ENCODE data around the gene PRICKLE1. TPM values are rescaled to one million over a fixed set of nuclear protein-coding genes. Genes with fewer than 3 reads are reported as not detected.
"Not testable (repeated sequence)": the region's sequence is repeated elsewhere in the genome, so short reads cannot be mapped to it uniquely, and the experiment has no call there.

Gene PRICKLE1
- total and polyA plus RNA-seq, 7 experiments from 2014 or later, result 0.10 to 1.2 (median 0.34) TPM; not detected in 4

DNA sequence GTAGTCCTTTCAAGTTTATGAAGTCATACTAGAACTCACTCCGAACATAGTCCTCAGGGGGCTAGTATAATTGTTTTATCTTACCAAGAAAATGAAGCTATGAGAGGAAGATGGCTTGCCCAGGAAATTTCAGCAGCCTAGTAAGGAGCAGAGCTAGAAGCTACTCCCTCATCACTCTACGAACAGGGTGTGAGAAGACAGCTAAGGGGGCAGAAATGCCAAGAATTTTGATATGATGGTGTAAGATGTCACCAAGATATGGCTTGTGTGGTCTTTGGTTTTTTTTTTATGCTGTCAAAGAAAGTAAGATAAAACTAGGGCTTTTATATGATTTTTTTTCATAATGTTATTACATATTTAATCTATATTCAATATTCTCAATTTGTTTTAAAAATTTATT is 47.6 kb downstream of the PRICKLE1 start:
- H3K27me3 Mint-ChIP-seq, result peaks cover 0 to 27% (median 16%) of the 10 kb centered on the region in 5 donors
- ATAC-seq (no peak), DNase-seq (no peak)
- no peak overlapping the region for H3K27ac Mint-ChIP-seq
- H3K27me3 ChIP-seq (ENCODE audit: control insufficient read depth in 2 of 2, insufficient read depth in 2 of 2, low read length in 2 of 2), result no peaks in the 10 kb centered on the region
- no peaks in the 10 kb centered on the region for H3K4me1 Mint-ChIP-seq
- no peak overlapping the region for H3K4me3 Mint-ChIP-seq
- no peak overlapping the region for H3K27ac ChIP-seq (ENCODE audit: low read depth, low read length)
- H3K36me3 ChIP-seq (ENCODE audit: control insufficient read depth in 2 of 3, insufficient read depth in 3 of 3, low read length in 3 of 3), result no peaks in the 10 kb centered on the region
- CTCF ChIA-PET, result no interaction called here
- H3K36me3 Mint-ChIP-seq, result no peaks in the 10 kb centered on the region
- no peaks in the 10 kb centered on the region for H3K9me3 ChIP-seq (ENCODE audit: control insufficient read depth in 2 of 3, low read length in 3 of 3)
- no peaks in the 10 kb centered on the region for H3K9me3 Mint-ChIP-seq
- H3K4me3 ChIP-seq (ENCODE audit: low read length), result no peak overlapping the region
- H3K4me1 ChIP-seq (ENCODE audit: control insufficient read depth in 2 of 2, insufficient read depth in 2 of 2, low read length in 2 of 2), result no peaks in the 10 kb centered on the region
- POLR2A ChIA-PET, result no interaction called here
- intact Hi-C loops (cut with micrococcal nuclease), result no loop called here

DNA sequence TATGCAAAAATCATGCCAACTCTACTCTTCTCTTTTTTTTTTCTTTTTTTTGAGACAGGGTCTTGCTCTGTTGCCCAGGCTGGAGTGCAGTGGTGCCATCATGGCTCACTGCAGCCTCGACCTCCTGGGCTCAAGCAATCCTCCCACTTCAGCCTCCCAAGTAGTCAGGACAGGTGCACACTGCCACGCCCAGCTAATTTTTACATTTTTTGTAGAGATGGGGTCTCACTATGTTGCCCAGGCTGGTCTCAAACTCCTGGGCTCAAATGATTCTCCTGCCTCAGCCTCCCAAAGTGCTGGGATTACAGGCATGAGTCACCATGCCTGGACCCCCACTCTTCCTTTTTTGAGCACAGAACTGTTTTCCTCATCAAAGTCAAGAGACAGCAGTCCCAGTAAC is 48.2 kb downstream of the PRICKLE1 start:
- DNase-seq; intact Hi-C loops (cut with micrococcal nuclease); H3K9me3 Mint-ChIP-seq; H3K27ac Mint-ChIP-seq; H3K27ac ChIP-seq (ENCODE audit: low read depth, low read length); H3K4me1 ChIP-seq (ENCODE audit: control insufficient read depth in 2 of 2, insufficient read depth in 2 of 2, low read length in 2 of 2); ATAC-seq; H3K4me3 Mint-ChIP-seq; H3K4me3 ChIP-seq (ENCODE audit: low read length); H3K36me3 Mint-ChIP-seq; H3K27me3 ChIP-seq (ENCODE audit: control insufficient read depth in 2 of 2, insufficient read depth in 2 of 2, low read length in 2 of 2); H3K9me3 ChIP-seq (ENCODE audit: control insufficient read depth in 2 of 3, low read length in 3 of 3); H3K4me1 Mint-ChIP-seq; CTCF ChIA-PET; H3K36me3 ChIP-seq (ENCODE audit: control insufficient read depth in 2 of 3, insufficient read depth in 3 of 3, low read length in 3 of 3); POLR2A ChIA-PET: not testable (repeated sequence)
- H3K27me3 Mint-ChIP-seq, result peaks cover 3 to 27% (median 22%) of the 10 kb centered on the region in 5 donors

- Mint-ChIP-seq H3K4me3 (no peak overlapping the region), H3K4me1 (no peaks in the 10 kb centered on the region), H3K27me3 (peaks cover 3 to 28% (median 20%) of the 10 kb centered on the region in 5 donors), H3K27ac (no peak overlapping the region), H3K9me3 (no peaks in the 10 kb centered on the region), H3K36me3 (no peaks in the 10 kb centered on the region)
- DNase-seq (no peak), ATAC-seq (no peak)
- Histone ChIP-seq H3K27ac (ENCODE audit: low read depth, low read length) (no peak overlapping the region), H3K9me3 (ENCODE audit: control insufficient read depth in 2 of 3, low read length in 3 of 3) (no peaks in the 10 kb centered on the region), H3K36me3 (ENCODE audit: control insufficient read depth in 2 of 3, insufficient read depth in 3 of 3, low read length in 3 of 3) (no peaks in the 10 kb centered on the region), H3K4me1 (ENCODE audit: control insufficient read depth in 2 of 2, insufficient read depth in 2 of 2, low read length in 2 of 2) (no peaks in the 10 kb centered on the region), H3K27me3 (ENCODE audit: control insufficient read depth in 2 of 2, insufficient read depth in 2 of 2, low read length in 2 of 2) (no peaks in the 10 kb centered on the region), H3K4me3 (ENCODE audit: low read length) (no peak overlapping the region)
- ChIA-PET POLR2A (no interaction called here), CTCF (no interaction called here)
- intact Hi-C loops (cut with micrococcal nuclease), result no loop called here
These were observed 49.9 kb downstream of the PRICKLE1 start for GRCh38 chr12:42539696-42540095.

- Histone ChIP-seq H3K9me3 (ENCODE audit: control insufficient read depth in 2 of 3, low read length in 3 of 3) (no peaks in the 10 kb centered on the region), H3K27ac (ENCODE audit: low read depth, low read length) (no peak overlapping the region), H3K4me1 (ENCODE audit: control insufficient read depth in 2 of 2, insufficient read depth in 2 of 2, low read length in 2 of 2) (no peaks in the 10 kb centered on the region), H3K4me3 (ENCODE audit: low read length) (no peak overlapping the region), H3K27me3 (ENCODE audit: control insufficient read depth in 2 of 2, insufficient read depth in 2 of 2, low read length in 2 of 2) (no peaks in the 10 kb centered on the region), H3K36me3 (ENCODE audit: control insufficient read depth in 2 of 3, insufficient read depth in 3 of 3, low read length in 3 of 3) (no peaks in the 10 kb centered on the region)
- H3K9me3 Mint-ChIP-seq, result no peaks in the 10 kb centered on the region
- DNase-seq (no peak), ATAC-seq (no peak)
- no peaks in the 10 kb centered on the region for H3K36me3 Mint-ChIP-seq
- intact Hi-C loops (cut with micrococcal nuclease), result no loop called here
- H3K27me3 Mint-ChIP-seq, result peaks cover 6 to 30% (median 17%) of the 10 kb centered on the region in 5 donors
- ChIA-PET POLR2A (no interaction called here), CTCF (no interaction called here)
- no peak overlapping the region for H3K27ac Mint-ChIP-seq
- no peaks in the 10 kb centered on the region for H3K4me1 Mint-ChIP-seq
- no peak overlapping the region for H3K4me3 Mint-ChIP-seq
These were observed 51.3 kb downstream of the PRICKLE1 start for GRCh38 chr12:42538203-42538602.

- ATAC-seq, result no peak
- H3K27ac ChIP-seq (ENCODE audit: low read depth, low read length), result no peak overlapping the region
- POLR2A ChIA-PET, result no interaction called here
- intact Hi-C loops (cut with micrococcal nuclease), result no loop called here
- H3K36me3 ChIP-seq (ENCODE audit: control insufficient read depth in 2 of 3, insufficient read depth in 3 of 3, low read length in 3 of 3), result no peaks in the 10 kb centered on the region
- no peak overlapping the region for H3K4me3 Mint-ChIP-seq
- no peaks in the 10 kb centered on the region for H3K9me3 Mint-ChIP-seq
- H3K9me3 ChIP-seq (ENCODE audit: control insufficient read depth in 2 of 3, low read length in 3 of 3), result no peaks in the 10 kb centered on the region
- CTCF ChIA-PET, result no interaction called here
- H3K27me3 Mint-ChIP-seq, result peaks cover 6 to 26% (median 20%) of the 10 kb centered on the region in 5 donors
- H3K36me3 Mint-ChIP-seq, result no peaks in the 10 kb centered on the region
- DNase-seq, result no peak
- H3K4me1 ChIP-seq (ENCODE audit: control insufficient read depth in 2 of 2, insufficient read depth in 2 of 2, low read length in 2 of 2), result no peaks in the 10 kb centered on the region
- H3K27me3 ChIP-seq (ENCODE audit: control insufficient read depth in 2 of 2, insufficient read depth in 2 of 2, low read length in 2 of 2), result no peaks in the 10 kb centered on the region
- H3K4me1 Mint-ChIP-seq, result no peaks in the 10 kb centered on the region
- H3K4me3 ChIP-seq (ENCODE audit: low read length), result no peak overlapping the region
- no peak overlapping the region for H3K27ac Mint-ChIP-seq
These were observed 55.2 kb downstream of the PRICKLE1 start for GRCh38 chr12:42534184-42534838.

- Histone ChIP-seq H3K4me3 (ENCODE audit: low read length) (no peak overlapping the region), H3K9me3 (ENCODE audit: control insufficient read depth in 2 of 3, low read length in 3 of 3) (no peaks in the 10 kb centered on the region), H3K27me3 (ENCODE audit: control insufficient read depth in 2 of 2, insufficient read depth in 2 of 2, low read length in 2 of 2) (no peaks in the 10 kb centered on the region), H3K4me1 (ENCODE audit: control insufficient read depth in 2 of 2, insufficient read depth in 2 of 2, low read length in 2 of 2) (no peaks in the 10 kb centered on the region), H3K27ac (ENCODE audit: low read depth, low read length) (no peak overlapping the region), H3K36me3 (ENCODE audit: control insufficient read depth in 2 of 3, insufficient read depth in 3 of 3, low read length in 3 of 3) (no peaks in the 10 kb centered on the region)
- peaks cover 0 to 1% (median 0%) of the 10 kb centered on the region in 11 donors for H3K9me3 Mint-ChIP-seq
- no peak overlapping the region for H3K4me3 Mint-ChIP-seq
- ChIA-PET POLR2A (no interaction called here), CTCF (interaction anchor here (0.6 kb wide), 1 partner anchor 1162 kb away, joined by 9 read pairs; no protein-coding TSS in a partner anchor)
- intact Hi-C loops (cut with micrococcal nuclease), result no loop called here
- no peak for ATAC-seq
- no peaks in the 10 kb centered on the region for H3K36me3 Mint-ChIP-seq
- no peaks in the 10 kb centered on the region for H3K4me1 Mint-ChIP-seq
- peaks cover 4 to 20% (median 9%) of the 10 kb centered on the region in 5 donors for H3K27me3 Mint-ChIP-seq
- no peak for DNase-seq
- H3K27ac Mint-ChIP-seq, result no peak overlapping the region
These were observed 59.3 kb downstream of the PRICKLE1 start for GRCh38 chr12:42530284-42530683.

- H3K27ac Mint-ChIP-seq, result no peak overlapping the region
- ChIA-PET CTCF (no interaction called here), POLR2A (no interaction called here)
- H3K36me3 ChIP-seq (ENCODE audit: control insufficient read depth in 2 of 3, insufficient read depth in 3 of 3, low read length in 3 of 3), result no peaks in the 10 kb centered on the region
- peaks cover 0 to 17% (median 5%) of the 10 kb centered on the region in 5 donors for H3K27me3 Mint-ChIP-seq
- ATAC-seq (no peak), DNase-seq (no peak)
- no peak overlapping the region for H3K4me3 Mint-ChIP-seq
- H3K4me3 ChIP-seq (ENCODE audit: low read length), result no peak overlapping the region
- no peak overlapping the region for H3K27ac ChIP-seq (ENCODE audit: low read depth, low read length)
- no peaks in the 10 kb centered on the region for H3K36me3 Mint-ChIP-seq
- H3K27me3 ChIP-seq (ENCODE audit: control insufficient read depth in 2 of 2, insufficient read depth in 2 of 2, low read length in 2 of 2), result no peaks in the 10 kb centered on the region
- H3K9me3 Mint-ChIP-seq, result peaks cover 0 to 1% (median 0%) of the 10 kb centered on the region in 11 donors
- no peaks in the 10 kb centered on the region for H3K9me3 ChIP-seq (ENCODE audit: control insufficient read depth in 2 of 3, low read length in 3 of 3)
- intact Hi-C loops (cut with micrococcal nuclease), result no loop called here
- H3K4me1 Mint-ChIP-seq, result no peaks in the 10 kb centered on the region
- H3K4me1 ChIP-seq (ENCODE audit: control insufficient read depth in 2 of 2, insufficient read depth in 2 of 2, low read length in 2 of 2), result no peaks in the 10 kb centered on the region
These were observed 64.1 kb downstream of the PRICKLE1 start for GRCh38 chr12:42525444-42525843.

Measured in naive thymus-derived CD4-positive, alpha-beta T cell (primary cell).